ENCODE measurements around the gene HIPK3.

DNA sequence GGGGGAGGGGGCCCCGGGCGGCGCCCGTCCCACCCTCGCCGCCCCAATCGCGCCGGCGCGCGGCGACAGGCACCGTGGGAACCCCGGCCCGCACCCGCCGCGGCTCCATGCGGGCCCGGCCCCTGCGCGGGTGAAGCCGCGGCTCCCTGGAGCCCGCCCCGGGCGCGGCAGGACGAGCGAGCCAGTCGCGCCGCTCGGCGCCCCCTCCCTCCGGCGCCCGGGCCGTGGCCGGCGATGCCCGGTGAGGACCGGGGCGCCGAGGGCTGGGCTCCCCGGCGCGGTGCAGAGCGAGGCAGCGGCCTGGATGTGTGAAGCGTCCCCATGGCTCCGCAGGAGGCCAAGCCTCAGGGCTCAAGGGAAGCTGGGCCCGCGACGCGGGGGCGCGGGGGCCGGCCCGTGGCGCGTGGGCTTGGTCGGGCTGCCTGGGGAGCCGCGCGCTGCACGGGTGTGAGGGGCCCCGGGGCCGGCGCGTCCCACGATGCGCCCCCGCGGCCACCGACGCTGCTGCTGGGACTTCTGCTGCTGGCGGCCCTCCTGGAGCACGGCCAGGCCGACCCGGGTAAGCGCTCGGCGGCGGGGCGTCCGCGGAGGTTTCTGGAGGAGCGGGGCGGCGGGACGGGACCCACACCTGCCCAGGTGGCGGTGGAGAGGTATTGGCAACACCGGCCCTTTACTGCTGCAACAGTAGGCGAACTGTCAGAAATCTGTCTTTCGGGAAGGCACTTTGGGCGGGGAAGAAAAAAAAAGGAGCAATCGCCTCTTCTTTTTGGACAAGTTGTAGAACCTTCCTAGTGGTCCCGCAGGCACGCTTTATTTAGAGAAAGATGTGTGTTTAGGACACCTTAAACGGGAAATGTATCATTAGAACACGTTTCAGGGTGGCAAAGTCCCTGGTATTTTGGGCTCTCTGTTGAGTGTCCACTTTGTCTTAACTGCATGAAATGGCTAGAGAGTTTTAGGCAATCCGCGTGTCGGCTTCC is 119.4 kb downstream of the HIPK3 start:
- TF ChIP-seq REST (IDR thresholded peaks at IDR 0.05; ENCODE audit: unreplicated experiment): no peak
- no peak for TF ChIP-seq CTCF (conservative IDR thresholded peaks at IDR 0.05; ENCODE audit: low read depth in 2 of 2)
- TF ChIP-seq STAT1 (IDR thresholded peaks at IDR 0.05; ENCODE audit: unreplicated experiment): no peak
- no peak for TF ChIP-seq POLR2AphosphoS5 (IDR thresholded peaks at IDR 0.05; ENCODE audit: low read depth)
- no peak for TF ChIP-seq EZH2phosphoT487 (IDR thresholded peaks at IDR 0.05; ENCODE audit: unreplicated experiment)
- no peak for TF ChIP-seq EZH2 (IDR thresholded peaks at IDR 0.05; ENCODE audit: low read depth, unreplicated experiment)
- no peak for TF ChIP-seq NANOG (IDR thresholded peaks at IDR 0.05; ENCODE audit: borderline replicate concordance)
- no peak for TF ChIP-seq CREB1 (CRISPR knock-in tag; IDR thresholded peaks at IDR 0.05; ENCODE audit: low read depth)
- TF ChIP-seq JUNB (IDR thresholded peaks at IDR 0.05; ENCODE audit: unreplicated experiment): no peak
- no peak for TF ChIP-seq ZNF331 (CRISPR knock-in tag; IDR thresholded peaks at IDR 0.05; ENCODE audit: low read depth)
- TF ChIP-seq, protein P1, sequence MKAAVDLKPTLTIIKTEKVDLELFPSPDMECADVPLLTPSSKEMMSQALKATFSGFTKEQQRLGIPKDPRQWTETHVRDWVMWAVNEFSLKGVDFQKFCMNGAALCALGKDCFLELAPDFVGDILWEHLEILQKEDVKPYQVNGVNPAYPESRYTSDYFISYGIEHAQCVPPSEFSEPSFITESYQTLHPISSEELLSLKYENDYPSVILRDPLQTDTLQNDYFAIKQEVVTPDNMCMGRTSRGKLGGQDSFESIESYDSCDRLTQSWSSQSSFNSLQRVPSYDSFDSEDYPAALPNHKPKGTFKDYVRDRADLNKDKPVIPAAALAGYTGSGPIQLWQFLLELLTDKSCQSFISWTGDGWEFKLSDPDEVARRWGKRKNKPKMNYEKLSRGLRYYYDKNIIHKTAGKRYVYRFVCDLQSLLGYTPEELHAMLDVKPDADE (IDR thresholded peaks at IDR 0.05): no peak
- TF ChIP-seq ZNF114 (CRISPR knock-in tag; IDR thresholded peaks at IDR 0.05): no peak
